NB4 (cell line): Measurements from ENCODE around the gene BLID.

Source experiments
- CTCF ChIP-seq: IDR thresholded peaks from one replicate; pipeline ENCODE4 v1.5.1; 2012; ENCODE audit warnings: low read depth, low read length
- POLR2A ChIP-seq: IDR thresholded peaks from 2 replicates; pipeline ENCODE4 v1.6.1; 2011; ENCODE audit warnings: mild to moderate bottlenecking; ENCODE audit not compliant: insufficient read length; ENCODE audit errors: extremely low read depth

- TF ChIP-seq CTCF: peak; percentile 93
- no peak for TF ChIP-seq POLR2A
These were observed 7.7 kb downstream of the BLID start for GRCh38 chr11:122108192-122108799.
